GM21447 (cell line): ENCODE measurements around the gene ALAS1.

Experiments used
- ATAC-seq: cut with Tn5 transposase; IDR thresholded peaks from one replicate; pipeline ENCODE4 v1.9.1; 2021; ENCODE audit not compliant: unreplicated experiment

Gene ALAS1

GRCh38 chr3:52220380-52221026 is 22.5 kb downstream of the ALAS1 start:
- ATAC-seq = no peak

GRCh38 chr3:52221141-52221562 is 23.2 kb downstream of the ALAS1 start:
- ATAC-seq = no peak

GRCh38 chr3:52221563-52222318 is 23.8 kb downstream of the ALAS1 start:
- no peak for ATAC-seq

GRCh38 chr3:52222319-52223221 is 24.6 kb downstream of the ALAS1 start:
- no peak for ATAC-seq

- no peak for ATAC-seq
These were observed 25.8 kb downstream of the ALAS1 start for GRCh38 chr3:52223449-52224408.

GRCh38 chr3:52225452-52226228 is 27.7 kb downstream of the ALAS1 start, which contains the start of gene TLR9:
TSS of gene TLR9 (minus strand) at chr3:52225645. CDS start at chr3:52225529, 116 bp downstream.
- ATAC-seq = peak; percentile 86

GRCh38 chr3:52226229-52226817 is 28.4 kb downstream of the ALAS1 start:
- ATAC-seq = no peak

- ATAC-seq = no peak
These were observed 29.2 kb downstream of the ALAS1 start for GRCh38 chr3:52227117-52227516.

GRCh38 chr3:52227766-52228165 is 29.8 kb downstream of the ALAS1 start:
- no peak for ATAC-seq

GRCh38 chr3:52228266-52228665 is 30.3 kb downstream of the ALAS1 start:
- no peak for ATAC-seq

GRCh38 chr3:52228751-52229291 is 30.9 kb downstream of the ALAS1 start:
- ATAC-seq = no peak

GRCh38 chr3:52229656-52230055 is 31.7 kb downstream of the ALAS1 start:
- ATAC-seq = no peak

GRCh38 chr3:52230461-52230860 is 32.5 kb downstream of the ALAS1 start:
- ATAC-seq = no peak

- no peak for ATAC-seq
These were observed 33.0 kb downstream of the ALAS1 start for GRCh38 chr3:52230889-52231499.

- no peak for ATAC-seq
These were observed 33.7 kb downstream of the ALAS1 start for GRCh38 chr3:52231502-52232278.

GRCh38 chr3:52232279-52233107 is 34.5 kb downstream of the ALAS1 start:
- no peak for ATAC-seq

GRCh38 chr3:52233108-52233591 is 35.2 kb downstream of the ALAS1 start:
- ATAC-seq = no peak
